Measurements from ENCODE around the gene MRPL16. TPM values are rescaled to one million over a fixed set of nuclear protein-coding genes. Genes with fewer than 3 reads are reported as not detected.

MRPL16 gene
- total RNA-seq, 1 donor from 2014 or later: 25.1 TPM

Other genes starting within 250 kb of the MRPL16 start
- gene OSBP, start 195.0 kb downstream of the MRPL16 start, total RNA-seq: 45.5 TPM
- 37.4 TPM for gene PATL1, start 141.7 kb downstream of the MRPL16 start, total RNA-seq
- not detected for gene OR10V1, start 96.9 kb downstream of the MRPL16 start, total RNA-seq
- 19.3 TPM for gene STX3, start 55.4 kb downstream of the MRPL16 start, total RNA-seq
- gene CBLIF, start 34.7 kb upstream of the MRPL16 start, total RNA-seq: not detected
- gene TCN1, start 55.7 kb upstream of the MRPL16 start, total RNA-seq: 1.3 TPM
- not detected for gene OOSP3, start 68.0 kb upstream of the MRPL16 start, total RNA-seq
- not detected for gene OOSP1, start 127.7 kb upstream of the MRPL16 start, total RNA-seq
- gene OOSP4A, start 153.3 kb upstream of the MRPL16 start, total RNA-seq: not detected
- not detected for gene OOSP4B, start 206.4 kb upstream of the MRPL16 start, total RNA-seq
- not detected for gene OOSP2, start 229.6 kb upstream of the MRPL16 start, total RNA-seq
- 1.4 TPM for gene MS4A3, start 245.9 kb upstream of the MRPL16 start, total RNA-seq